Thymus (tissue), 11 donors: ENCODE results near the gene ABLIM2. TPM values are rescaled to one million over a fixed set of nuclear protein-coding genes. Genes with fewer than 3 reads are reported as not detected.

Experiments used
- DNase-seq, 9 donors: peaks; one replicate each; pipeline ENCODE4 v3.0.0-alpha.2; 2013; ENCODE audit warnings: low spot score in 9 of 9, low read depth in 6 of 9, missing footprints in 1 of 9
- H3K27ac ChIP-seq, 2 donors: one replicate each; pipeline ENCODE4 v1.5.1; 2013; ENCODE audit warnings: control low read depth in 1 of 2, low read depth in 1 of 2, low read length in 1 of 2, mild to moderate bottlenecking in 1 of 2, moderate library complexity in 1 of 2
- H3K27me3 ChIP-seq, 2 donors: one replicate each; pipeline ENCODE4 v1.5.1; 2013; ENCODE audit warnings: low read length in 1 of 2; ENCODE audit not compliant: control insufficient read depth in 2 of 2, insufficient read depth in 1 of 2
- H3K36me3 ChIP-seq, 2 donors: one replicate each; pipeline ENCODE4 v1.5.1; 2013; ENCODE audit warnings: low read length in 1 of 2, mild to moderate bottlenecking in 1 of 2, moderate library complexity in 1 of 2; ENCODE audit not compliant: control insufficient read depth in 2 of 2, insufficient read depth in 2 of 2
- H3K4me1 ChIP-seq, 2 donors: one replicate each; pipeline ENCODE4 v1.5.1; 2013; ENCODE audit warnings: low read length in 2 of 2; ENCODE audit not compliant: control insufficient read depth in 2 of 2, insufficient read depth in 2 of 2
- H3K4me3 ChIP-seq, 2 donors: one replicate each; pipeline ENCODE4 v1.5.1; 2013; ENCODE audit warnings: low read length in 2 of 2, control low read depth in 1 of 2, mild to moderate bottlenecking in 1 of 2
- H3K9me3 ChIP-seq, 2 donors: one replicate each; pipeline ENCODE4 v1.5.1; 2013; ENCODE audit warnings: low read length in 1 of 2, mild to moderate bottlenecking in 1 of 2; ENCODE audit not compliant: control insufficient read depth in 2 of 2, insufficient read depth in 1 of 2
- WGBS: extraction: QIAGEN DNeasy Blood & Tissue Kit; methylation state at CpG from one replicate; pipeline ENCODE4 v1.1.7; 2013; 5-methylcytosine and 5-hydroxymethylcytosine counted together
- polyA plus RNA-seq: library from polyadenylated mRNA; stranded (reverse); fragments of 200-250 nt; gene quantifications from one replicate; pipeline ENCODE4 v1.2.3, GENCODE V29; 2013
- total RNA-seq: library from RNA; stranded (reverse); fragments of 120-200 nt; gene quantifications from one replicate; pipeline ENCODE4 v1.2.4, GENCODE V29; 2013
- donor health status: healthy.

Gene ABLIM2
- total and polyA plus RNA-seq, 2 donors, result 1.0 to 7.4 TPM

DNA sequence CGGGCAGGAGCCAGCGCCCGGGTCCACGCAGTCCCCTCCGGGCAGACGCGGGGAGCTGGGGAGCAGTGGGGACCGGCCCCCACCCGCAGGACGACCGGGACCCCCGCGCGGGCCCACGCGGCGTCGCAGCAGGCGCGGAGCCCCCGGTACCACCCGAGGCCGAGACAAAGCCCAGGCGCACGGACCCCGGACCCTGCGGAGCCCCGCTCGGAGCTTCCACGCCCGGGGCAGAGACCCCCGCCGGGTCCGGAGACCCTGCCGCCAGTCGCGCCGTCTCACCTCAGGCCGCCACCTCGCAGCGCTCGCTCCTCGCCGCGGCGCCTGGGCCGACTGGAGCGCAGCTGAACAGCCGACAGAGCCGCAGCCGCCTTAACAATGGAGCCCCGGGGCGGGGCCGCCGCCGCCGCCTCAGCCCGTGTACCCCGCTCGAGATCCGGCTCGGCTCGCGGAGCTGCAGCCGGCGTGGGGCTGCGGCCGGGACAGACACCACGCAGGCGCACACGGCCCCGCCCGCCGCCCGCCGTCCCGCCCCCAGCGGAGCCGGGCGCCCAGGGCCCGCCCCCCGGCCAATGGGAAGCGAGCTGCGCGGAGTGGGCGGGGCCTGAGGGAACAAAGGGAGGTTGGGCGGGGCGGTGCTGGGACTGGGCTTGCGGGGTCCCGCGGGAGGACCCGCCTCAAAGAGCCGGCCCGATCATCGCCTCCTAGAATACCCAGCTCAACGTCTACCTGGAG, 219.1 kb downstream of the ABLIM2 start, which contains the start of gene AFAP1:
TSS of gene AFAP1 (minus strand) at position 485 of the 732 bp plus-strand sequence. CDS start 67,783 bp downstream, outside the sequence.
- peak in 8 of 9 donors; percentile 32 to 82 (median 58) for DNase-seq
- Histone ChIP-seq H3K4me3 (peak within 1 kb of the TSS; percentile 35 to 55), H3K9me3 (peaks cover 3 to 4% of the 10 kb centered on the region in 2 donors), H3K27ac (peak within 1 kb of the TSS in 1 of 2 donors; percentile 47), H3K27me3 (peaks cover 20 to 52% of the 10 kb centered on the region in 2 donors), H3K36me3 (no peaks in the 10 kb centered on the region), H3K4me1 (peaks cover 0 to 7% of the 10 kb centered on the region in 2 donors)
- 3% methylated on average over 96 of the region's 96 CpGs for WGBS

DNA sequence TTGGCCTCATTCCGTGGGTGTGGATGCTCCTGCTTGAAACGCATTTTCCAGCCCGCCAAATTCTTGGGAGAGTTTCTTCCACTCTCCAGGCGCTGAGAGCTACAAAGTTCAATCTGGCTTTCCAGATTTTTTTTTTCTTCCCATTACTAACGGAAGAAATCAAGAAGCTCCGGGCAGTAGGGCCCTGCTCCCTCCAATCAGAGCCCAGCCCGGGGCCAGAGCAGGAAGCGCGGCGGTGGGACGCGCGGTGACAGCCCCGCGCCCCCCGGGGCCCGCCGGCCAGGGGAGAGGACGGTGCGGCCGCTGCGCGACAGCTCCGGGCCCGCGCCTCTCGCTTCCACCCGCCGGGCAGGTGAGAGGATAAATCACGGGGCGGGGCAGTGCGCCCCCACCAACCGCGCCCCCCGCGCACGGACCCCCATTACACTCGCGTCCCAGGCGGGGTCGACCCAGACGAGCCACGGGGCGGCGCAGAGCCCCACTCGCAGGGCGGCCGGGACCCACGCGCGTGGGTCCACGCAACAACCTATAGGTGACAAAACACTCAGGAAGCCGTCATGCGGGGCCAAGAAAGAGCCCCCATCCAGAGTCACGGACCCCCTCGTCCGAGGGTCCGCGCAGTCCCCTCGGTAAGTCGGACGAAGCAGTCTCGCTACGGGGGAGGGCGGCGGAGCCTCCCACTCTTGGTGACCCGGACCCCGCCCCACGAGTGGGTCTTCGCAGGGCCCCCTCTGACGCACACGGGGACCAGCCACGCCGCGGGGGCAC, 219.8 kb downstream of the ABLIM2 start:
- Histone ChIP-seq H3K27me3 (peaks cover 20 to 56% of the 10 kb centered on the region in 2 donors), H3K4me3 (peak overlapping the region; percentile 35 to 55), H3K27ac (no peak overlapping the region), H3K36me3 (no peaks in the 10 kb centered on the region), H3K4me1 (peaks cover 0 to 7% of the 10 kb centered on the region in 2 donors), H3K9me3 (peaks cover 3 to 4% of the 10 kb centered on the region in 2 donors)
- no peak for DNase-seq
- 9% methylated on average over 75 of the region's 75 CpGs for WGBS

GRCh38 chr4:7938266-7938608, 220.4 kb downstream of the ABLIM2 start:
- H3K4me3 ChIP-seq, result peak overlapping the region in 1 of 2 donors; percentile 16
- peaks cover 20 to 56% of the 10 kb centered on the region in 2 donors for H3K27me3 ChIP-seq
- DNase-seq, result no peak
- H3K36me3 ChIP-seq, result no peaks in the 10 kb centered on the region
- peaks cover 3 to 4% of the 10 kb centered on the region in 2 donors for H3K9me3 ChIP-seq
- H3K27ac ChIP-seq, result no peak overlapping the region
- WGBS, result 30% methylated on average over 6 of the region's 6 CpGs
- peaks cover 0 to 7% of the 10 kb centered on the region in 2 donors for H3K4me1 ChIP-seq

DNA sequence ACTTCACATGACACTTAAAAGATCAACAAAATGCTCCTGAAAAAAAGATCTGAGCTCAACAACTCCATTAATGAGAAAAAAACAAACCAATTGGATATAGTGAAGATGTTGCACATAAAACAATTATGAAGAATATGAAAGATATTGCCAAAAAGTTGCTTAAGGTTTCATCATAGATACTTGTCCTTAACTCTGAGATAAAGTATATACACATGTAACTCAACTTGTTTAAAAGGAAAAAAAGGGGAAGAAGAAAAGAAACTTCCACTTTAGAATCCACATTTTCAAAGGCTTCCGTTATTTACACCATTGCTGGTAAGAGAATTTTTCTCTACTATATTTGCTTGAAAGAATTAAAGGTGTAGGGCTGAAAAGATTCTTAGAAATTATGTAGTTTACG, 221.6 kb downstream of the ABLIM2 start:
- no peak overlapping the region for H3K27ac ChIP-seq
- no peak for DNase-seq
- peaks cover 0 to 7% of the 10 kb centered on the region in 2 donors for H3K4me1 ChIP-seq
- 36% methylated on average over 2 of the region's 2 CpGs for WGBS
- no peak overlapping the region for H3K4me3 ChIP-seq
- H3K36me3 ChIP-seq, result no peaks in the 10 kb centered on the region
- H3K9me3 ChIP-seq, result peaks cover 3 to 4% of the 10 kb centered on the region in 2 donors
- H3K27me3 ChIP-seq, result peaks cover 18 to 51% of the 10 kb centered on the region in 2 donors

GRCh38 chr4:7933651-7934510, 224.7 kb downstream of the ABLIM2 start:
- Histone ChIP-seq H3K27ac (no peak overlapping the region), H3K4me1 (peaks cover 0 to 3% of the 10 kb centered on the region in 2 donors)
- 80% methylated on average over 14 of the region's 14 CpGs for WGBS

DNA sequence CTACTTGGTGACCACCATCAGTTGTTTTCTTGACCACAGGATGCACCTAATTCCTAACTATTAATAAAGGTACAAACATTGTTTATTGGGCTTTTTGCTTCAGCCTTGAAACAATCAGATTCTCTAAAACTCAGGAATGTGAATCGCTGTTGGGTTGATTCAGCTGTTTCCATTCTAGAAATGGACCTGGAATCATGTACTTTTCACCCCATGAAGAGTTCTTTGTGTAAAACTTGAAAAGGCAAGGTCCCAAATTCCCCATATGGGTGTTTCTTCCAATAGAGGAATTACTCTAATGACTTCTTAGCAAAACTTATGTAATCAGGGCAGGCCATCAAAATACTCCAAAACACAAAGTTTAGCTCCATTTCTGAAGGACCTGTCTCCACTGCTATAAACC, 226.3 kb downstream of the ABLIM2 start:
- H3K4me1 ChIP-seq, result no peaks in the 10 kb centered on the region
- no peak for DNase-seq
- 99% methylated on average over 1 of the region's 1 CpG for WGBS

More at GRCh38 chr4:7933651-7934510, 224.7 kb downstream of the ABLIM2 start:
- H3K9me3 ChIP-seq, result no peaks in the 10 kb centered on the region
- no peak overlapping the region for H3K4me3 ChIP-seq
- peaks cover 13 to 32% of the 10 kb centered on the region in 2 donors for H3K27me3 ChIP-seq
- DNase-seq, result peak in 1 of 9 donors; percentile 25
- no peaks in the 10 kb centered on the region for H3K36me3 ChIP-seq

GRCh38 chr4:7929118-7929951, 229.3 kb downstream of the ABLIM2 start:
- Histone ChIP-seq H3K4me1 (no peaks in the 10 kb centered on the region), H3K9me3 (no peaks in the 10 kb centered on the region), H3K27me3 (peaks cover 0 to 5% of the 10 kb centered on the region in 2 donors), H3K4me3 (no peak overlapping the region), H3K36me3 (no peaks in the 10 kb centered on the region), H3K27ac (no peak overlapping the region)
- DNase-seq, result no peak
- 27% methylated on average over 7 of the region's 7 CpGs for WGBS

More for the DNA sequence above, 226.3 kb downstream of the ABLIM2 start:
- no peak overlapping the region for H3K27ac ChIP-seq
- H3K9me3 ChIP-seq, result no peaks in the 10 kb centered on the region
- H3K36me3 ChIP-seq, result no peaks in the 10 kb centered on the region
- peaks cover 3 to 16% of the 10 kb centered on the region in 2 donors for H3K27me3 ChIP-seq
- H3K4me3 ChIP-seq, result no peak overlapping the region

DNA sequence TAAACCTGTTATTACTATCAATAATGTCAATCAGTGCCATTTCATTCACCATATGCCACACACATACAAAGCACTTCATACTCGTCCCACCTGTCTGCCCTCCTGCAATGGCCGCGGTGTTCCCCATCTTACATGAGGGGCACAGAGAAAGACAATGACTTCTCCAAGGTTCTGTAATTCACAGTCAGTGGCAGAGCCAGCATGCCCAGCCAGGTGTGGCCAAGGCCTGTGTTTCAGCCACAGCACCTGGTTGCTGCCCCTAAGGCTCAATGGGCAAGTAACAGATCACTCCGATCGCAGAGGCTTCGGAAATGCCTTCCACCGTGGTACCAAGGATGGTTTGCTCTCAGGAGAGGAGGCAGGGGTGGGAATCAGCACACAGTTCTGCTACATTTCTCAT, 229.9 kb downstream of the ABLIM2 start:
- no peaks in the 10 kb centered on the region for H3K36me3 ChIP-seq
- peaks cover 0 to 3% of the 10 kb centered on the region in 2 donors for H3K27me3 ChIP-seq
- H3K9me3 ChIP-seq, result no peaks in the 10 kb centered on the region
- no peak overlapping the region for H3K27ac ChIP-seq
- no peak for DNase-seq
- H3K4me1 ChIP-seq, result no peaks in the 10 kb centered on the region
- WGBS, result 88% methylated on average over 7 of the region's 7 CpGs
- H3K4me3 ChIP-seq, result no peak overlapping the region
